Activated CD4-positive, alpha-beta T cell treated with anti-CD3 and anti-CD28 coated beads, Interleukin-2, amount 50 U/mL, for 1 hour (primary cell): ENCODE measurements around the gene CCDC158.
A peak's percentile ranks its signal among the peaks of the same experiment; 100 is the strongest.
"Not testable (repeated sequence)": the region's sequence is repeated elsewhere in the genome, so short reads cannot be mapped to it uniquely, and the experiment has no call there.

Source experiments
- DNase-seq: peaks from one replicate; pipeline ENCODE4 v3.0.0-alpha.2; 2020

Gene CCDC158

GRCh38 chr4:76426272-76426671 is 5.3 kb upstream of the CCDC158 start:
- no peak for DNase-seq

GRCh38 chr4:76423159-76423558 is 2.2 kb upstream of the CCDC158 start:
- not testable (repeated sequence) for DNase-seq

GRCh38 chr4:76420188-76420761 is 666 bp downstream of the CCDC158 start:
- DNase-seq: no peak

- no peak for DNase-seq
Measured at GRCh38 chr4:76410636-76411035, 10.3 kb downstream of the CCDC158 start.

GRCh38 chr4:76407440-76408119 is 13.4 kb downstream of the CCDC158 start:
- DNase-seq: no peak

GRCh38 chr4:76406081-76406480 is 14.9 kb downstream of the CCDC158 start:
- no peak for DNase-seq

- no peak for DNase-seq
Measured at GRCh38 chr4:76401654-76402053, 19.3 kb downstream of the CCDC158 start.

GRCh38 chr4:76388160-76388908 is 32.6 kb downstream of the CCDC158 start:
- no peak for DNase-seq

- DNase-seq: no peak
Measured at GRCh38 chr4:76386566-76387305, 34.2 kb downstream of the CCDC158 start.

- DNase-seq: no peak
Measured at GRCh38 chr4:76385974-76386373, 35.0 kb downstream of the CCDC158 start.

GRCh38 chr4:76384052-76384451 is 36.9 kb downstream of the CCDC158 start:
- no peak for DNase-seq

GRCh38 chr4:76383001-76383400 is 37.9 kb downstream of the CCDC158 start:
- DNase-seq: no peak

- no peak for DNase-seq
Measured at GRCh38 chr4:76381986-76382385, 39.0 kb downstream of the CCDC158 start.

- no peak for DNase-seq
Measured at GRCh38 chr4:76380561-76380960, 40.4 kb downstream of the CCDC158 start.

GRCh38 chr4:76377911-76378310 is 43.0 kb downstream of the CCDC158 start:
- DNase-seq: peak; percentile 43

- DNase-seq: no peak
Measured at GRCh38 chr4:76377481-76377901, 43.5 kb downstream of the CCDC158 start.

GRCh38 chr4:76376534-76376933 is 44.4 kb downstream of the CCDC158 start:
- no peak for DNase-seq

- no peak for DNase-seq
Measured at GRCh38 chr4:76375703-76376102, 45.2 kb downstream of the CCDC158 start.

GRCh38 chr4:76374798-76375197 is 46.1 kb downstream of the CCDC158 start:
- DNase-seq: no peak

- no peak for DNase-seq
Measured at GRCh38 chr4:76373919-76374552, 46.9 kb downstream of the CCDC158 start.

- DNase-seq: no peak
Measured at GRCh38 chr4:76366737-76367136, 54.2 kb downstream of the CCDC158 start.

GRCh38 chr4:76365636-76366035 is 55.3 kb downstream of the CCDC158 start:
- DNase-seq: no peak

GRCh38 chr4:76364763-76365162 is 56.2 kb downstream of the CCDC158 start:
- no peak for DNase-seq
